ENCODE results near the gene CREBBP. TPM values are rescaled to one million over a fixed set of nuclear protein-coding genes. Genes with fewer than 3 reads are reported as not detected.

CREBBP gene
- total and polyA plus RNA-seq, 2 donors (not counting 3 experiments of a cell fraction or from before 2014, with no cell fraction given) = 13.8 to 72.7 TPM

DNA sequence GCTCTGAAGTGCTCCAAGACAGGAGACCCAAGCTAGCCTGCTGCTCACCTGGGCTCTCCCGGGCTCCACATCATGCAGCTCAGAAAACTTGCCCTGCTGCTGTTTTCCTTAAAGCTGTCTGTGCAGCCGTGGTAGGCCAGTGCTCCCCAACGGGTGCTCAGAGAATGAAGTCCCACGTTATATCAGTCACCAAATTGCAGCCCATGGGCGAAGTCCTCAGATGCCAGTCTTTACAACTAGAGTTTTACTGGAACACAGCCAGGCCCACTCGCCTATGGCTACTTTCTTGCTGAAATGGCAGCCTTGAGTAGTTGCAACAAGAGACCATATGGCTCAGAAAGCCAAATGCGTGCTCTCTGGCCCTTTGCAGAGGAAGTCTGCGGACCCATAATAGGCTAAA, 6.3 kb downstream of the CREBBP start:
- no peak for DNase-seq (ENCODE audit: low read depth, low spot score)
- Histone ChIP-seq H3K27me3 (ENCODE audit: control insufficient read depth in 2 of 2, insufficient read depth in 2 of 2, low read length in 2 of 2) (no peaks in the 10 kb centered on the region), H2AFZ (ENCODE audit: low read depth, low read length) (no peak overlapping the region), H4K20me1 (replicated peaks; ENCODE audit: control insufficient read depth, extremely low read depth, insufficient read depth, low read length) (peaks cover 26% of the 10 kb centered on the region), H3K9me3 (replicated peaks; ENCODE audit: control insufficient read depth, insufficient read depth, low read length) (no peaks in the 10 kb centered on the region), H3K27ac (ENCODE audit: insufficient read depth, low read depth, low read length) (no peak overlapping the region), H3K4me2 (ENCODE audit: insufficient read depth, low read length) (no peak overlapping the region), H3K9ac (replicated peaks; ENCODE audit: extremely low read depth, insufficient read depth, low read length) (no peak overlapping the region), H3K36me3 (ENCODE audit: control insufficient read depth in 2 of 2, extremely low read depth in 1 of 2, insufficient read depth in 2 of 2, low read length in 2 of 2) (peaks cover 0 to 1% of the 10 kb centered on the region in 2 experiments), H3K79me2 (ENCODE audit: control insufficient read depth, insufficient read depth, low read length) (peaks cover 100% of the 10 kb centered on the region), H3K4me1 (ENCODE audit: control insufficient read depth, extremely low read depth, insufficient read depth, low read length) (peaks cover 24% of the 10 kb centered on the region), H3K9me1 (replicated peaks; ENCODE audit: control insufficient read depth, extremely low read depth, insufficient read depth, low read length) (no peaks in the 10 kb centered on the region), H3K4me3 (replicated peaks in 1 of 3; ENCODE audit: insufficient read depth in 1 of 3, low read depth in 1 of 3, low read length in 3 of 3) (no peak overlapping the region)
- intact Hi-C loops (cut with micrococcal nuclease) (loop anchor here (10.0 kb wide), 1 partner anchor 79 kb away; no protein-coding TSS in a partner anchor), dilution Hi-C loops (cut with MboI; ENCODE audit: extremely low pct_ligation_motif_present, low sequenced_read_pairs) (no loop called here)
- TF ChIP-seq MYC (IDR thresholded peaks at IDR 0.05; ENCODE audit: low read depth, low read length) (no peak), POLR2A (IDR thresholded peaks at IDR 0.05; ENCODE audit: low read depth, low read length) (no peak), GATA2 (IDR thresholded peaks at IDR 0.05; ENCODE audit: insufficient read depth, insufficient read length, low read depth, low read length) (no peak), MAX (IDR thresholded peaks at IDR 0.05; ENCODE audit: insufficient read depth, insufficient read length) (no peak), EZH2 (IDR thresholded peaks at IDR 0.05; ENCODE audit: borderline replicate concordance, low read depth, low read length, severe bottlenecking) (no peak), FOS (IDR thresholded peaks at IDR 0.05; ENCODE audit: borderline replicate concordance, insufficient read depth, low read length) (no peak), CTCF (IDR thresholded peaks at IDR 0.05; ENCODE audit: extremely low read depth in 1 of 2, insufficient read depth in 1 of 2, low read depth in 1 of 2, low read length in 2 of 2) (no peak), POLR2AphosphoS5 (IDR thresholded peaks at IDR 0.05; ENCODE audit: insufficient read depth, low read depth, low read length) (no peak), JUN (IDR thresholded peaks at IDR 0.05; ENCODE audit: borderline replicate concordance, insufficient read depth, insufficient read length, low read depth) (no peak)
- ChIA-PET CTCF (interaction anchor here (1.4 kb wide), 1 partner anchor 13 kb away, joined by 5 read pairs; no protein-coding TSS in a partner anchor), POLR2A (no interaction called here)
- FAIRE-seq = no peak
- BruUV-seq (replicated peaks) = no TSS peak

All from endothelial cell of umbilical vein (primary cell).